Measurements from ENCODE around the gene UGT1A1. TPM values are rescaled to one million over a fixed set of nuclear protein-coding genes. Genes with fewer than 3 reads are reported as not detected.

The UGT1A1 gene
- total and polyA plus RNA-seq, 2 donors (not counting 1 experiment from before 2014, with no cell fraction given), result not detected

DNA sequence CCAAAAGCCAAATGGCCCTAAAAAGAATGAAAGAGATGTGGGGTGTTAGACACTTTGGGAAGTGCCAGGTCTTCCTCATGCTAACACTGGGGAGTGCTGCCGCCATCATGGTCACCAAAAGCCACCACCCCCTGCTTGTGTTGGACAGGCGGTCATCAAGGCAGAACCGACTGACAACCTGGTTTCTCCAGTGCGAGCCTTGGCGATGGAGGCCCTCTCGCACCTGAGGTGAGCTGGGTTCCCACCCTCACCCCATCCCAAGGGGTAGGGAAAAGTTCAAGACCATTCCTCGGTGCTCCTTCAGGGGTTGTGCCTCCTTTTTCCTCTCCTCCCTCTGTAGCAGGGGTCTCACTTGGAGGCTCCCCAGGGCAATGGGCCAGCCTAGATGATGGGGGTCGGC, 51.7 kb downstream of the UGT1A1 start:
- ChIA-PET CTCF (no interaction called here), POLR2A (no interaction called here)
- intact Hi-C loops (cut with micrococcal nuclease), result no loop called here
- Histone ChIP-seq H3K4me1 (ENCODE audit: control insufficient read depth in 2 of 2, insufficient read depth in 2 of 2, low read length in 2 of 2) (no peaks in the 10 kb centered on the region), H4K20me1 (ENCODE audit: control insufficient read depth, insufficient read depth, low read length, poor library complexity, severe bottlenecking) (no peaks in the 10 kb centered on the region), H3K9me3 (ENCODE audit: control extremely low read depth in 1 of 3, control insufficient read depth in 2 of 3, insufficient read depth in 1 of 3, low read length in 2 of 3) (peaks cover 0 to 5% (median 0%) of the 10 kb centered on the region in 3 donors), H3K4me3 (ENCODE audit: control extremely low read depth in 1 of 5, extremely low read depth in 1 of 5, insufficient read depth in 1 of 5, low read depth in 2 of 5, low read length in 4 of 5) (no peak overlapping the region), H2AFZ (ENCODE audit: insufficient read depth, low read depth, low read length, poor library complexity, severe bottlenecking) (no peak overlapping the region), H3K36me3 (replicated peaks in 1 of 2; ENCODE audit: control extremely low read depth in 1 of 2, control insufficient read depth in 1 of 2, extremely low read depth in 1 of 2, insufficient read depth in 2 of 2, low read length in 1 of 2) (no peaks in the 10 kb centered on the region), H3K79me2 (ENCODE audit: control insufficient read depth, insufficient read depth, low read length) (no peaks in the 10 kb centered on the region), H3K27ac (ENCODE audit: low read length in 2 of 2) (no peak overlapping the region), H3K4me2 (replicated peaks; ENCODE audit: low read depth, low read length, poor library complexity, severe bottlenecking) (no peak overlapping the region), H3K27me3 (replicated peaks in 1 of 4; ENCODE audit: control extremely low read depth in 1 of 4, control insufficient read depth in 3 of 4, insufficient read depth in 4 of 4, low read length in 3 of 4) (peaks cover 0 to 12% (median 0%) of the 10 kb centered on the region in 4 experiments), H3K9ac (ENCODE audit: low read length) (no peak overlapping the region)
- H3K9me3 Mint-ChIP-seq (ENCODE audit: insufficient read depth), result no peaks in the 10 kb centered on the region
- no peak overlapping the region for H3K27ac Mint-ChIP-seq
- no peak for DNase-seq
- WGBS (ENCODE audit: insufficient coverage), result 95% methylated on average over 4 of the region's 8 CpGs
- no peak for ATAC-seq (ENCODE audit: low read depth)
- TF ChIP-seq EZH2 (IDR thresholded peaks at IDR 0.05; ENCODE audit: borderline replicate concordance, insufficient read depth, low read depth, low read length, poor library complexity, severe bottlenecking) (no peak), CTCF (IDR thresholded peaks at IDR 0.05) (no peak)
- H3K4me1 Mint-ChIP-seq, result no peaks in the 10 kb centered on the region
- H3K4me3 Mint-ChIP-seq, result no peak overlapping the region
- H3K27me3 Mint-ChIP-seq, result peaks cover 24% of the 10 kb centered on the region

- H3K4me3 Mint-ChIP-seq, result no peak overlapping the region
- Histone ChIP-seq H3K79me2 (ENCODE audit: control insufficient read depth, insufficient read depth, low read length) (no peaks in the 10 kb centered on the region), H3K9ac (ENCODE audit: low read length) (no peak overlapping the region), H3K4me2 (replicated peaks; ENCODE audit: low read depth, low read length, poor library complexity, severe bottlenecking) (no peak overlapping the region), H3K36me3 (replicated peaks in 1 of 2; ENCODE audit: control extremely low read depth in 1 of 2, control insufficient read depth in 1 of 2, extremely low read depth in 1 of 2, insufficient read depth in 2 of 2, low read length in 1 of 2) (no peaks in the 10 kb centered on the region), H3K4me1 (ENCODE audit: control insufficient read depth in 2 of 2, insufficient read depth in 2 of 2, low read length in 2 of 2) (no peaks in the 10 kb centered on the region), H4K20me1 (ENCODE audit: control insufficient read depth, insufficient read depth, low read length, poor library complexity, severe bottlenecking) (no peaks in the 10 kb centered on the region), H3K27ac (ENCODE audit: low read length in 2 of 2) (no peak overlapping the region), H3K27me3 (replicated peaks in 1 of 4; ENCODE audit: control extremely low read depth in 1 of 4, control insufficient read depth in 3 of 4, insufficient read depth in 4 of 4, low read length in 3 of 4) (peaks cover 0 to 9% (median 0%) of the 10 kb centered on the region in 4 experiments), H3K4me3 (ENCODE audit: control extremely low read depth in 1 of 5, extremely low read depth in 1 of 5, insufficient read depth in 1 of 5, low read depth in 2 of 5, low read length in 4 of 5) (no peak overlapping the region), H3K9me3 (ENCODE audit: control extremely low read depth in 1 of 3, control insufficient read depth in 2 of 3, insufficient read depth in 1 of 3, low read length in 2 of 3) (peaks cover 0 to 6% (median 0%) of the 10 kb centered on the region in 3 donors), H2AFZ (ENCODE audit: insufficient read depth, low read depth, low read length, poor library complexity, severe bottlenecking) (no peak overlapping the region)
- no peak for TF ChIP-seq EZH2 (IDR thresholded peaks at IDR 0.05; ENCODE audit: borderline replicate concordance, insufficient read depth, low read depth, low read length, poor library complexity, severe bottlenecking)
- TF ChIP-seq CTCF (IDR thresholded peaks at IDR 0.05), result no peak
- peaks cover 28% of the 10 kb centered on the region for H3K27me3 Mint-ChIP-seq
- WGBS (ENCODE audit: insufficient coverage), result 91% methylated on average over 1 of the region's 3 CpGs
- ChIA-PET POLR2A (no interaction called here), CTCF (no interaction called here)
- H3K4me1 Mint-ChIP-seq, result no peaks in the 10 kb centered on the region
- no peaks in the 10 kb centered on the region for H3K9me3 Mint-ChIP-seq (ENCODE audit: insufficient read depth)
- intact Hi-C loops (cut with micrococcal nuclease), result no loop called here
- no peak for ATAC-seq (ENCODE audit: low read depth)
- H3K27ac Mint-ChIP-seq, result no peak overlapping the region
- DNase-seq, result no peak
Measured at GRCh38 chr2:233813236-233814055, 53.4 kb downstream of the UGT1A1 start.
